UCSD-AML1 (cell line): ENCODE measurements around the gene KIF19.
"Not testable (repeated sequence)": the region's sequence is repeated elsewhere in the genome, so short reads cannot be mapped to it uniquely, and the experiment has no call there.

Experiments used
- DNase-seq: peaks from one replicate; lab custom pipeline; 2025; ENCODE audit not compliant: unreplicated experiment; lab: John Stamatoyannopoulos, UW

Gene KIF19

DNA sequence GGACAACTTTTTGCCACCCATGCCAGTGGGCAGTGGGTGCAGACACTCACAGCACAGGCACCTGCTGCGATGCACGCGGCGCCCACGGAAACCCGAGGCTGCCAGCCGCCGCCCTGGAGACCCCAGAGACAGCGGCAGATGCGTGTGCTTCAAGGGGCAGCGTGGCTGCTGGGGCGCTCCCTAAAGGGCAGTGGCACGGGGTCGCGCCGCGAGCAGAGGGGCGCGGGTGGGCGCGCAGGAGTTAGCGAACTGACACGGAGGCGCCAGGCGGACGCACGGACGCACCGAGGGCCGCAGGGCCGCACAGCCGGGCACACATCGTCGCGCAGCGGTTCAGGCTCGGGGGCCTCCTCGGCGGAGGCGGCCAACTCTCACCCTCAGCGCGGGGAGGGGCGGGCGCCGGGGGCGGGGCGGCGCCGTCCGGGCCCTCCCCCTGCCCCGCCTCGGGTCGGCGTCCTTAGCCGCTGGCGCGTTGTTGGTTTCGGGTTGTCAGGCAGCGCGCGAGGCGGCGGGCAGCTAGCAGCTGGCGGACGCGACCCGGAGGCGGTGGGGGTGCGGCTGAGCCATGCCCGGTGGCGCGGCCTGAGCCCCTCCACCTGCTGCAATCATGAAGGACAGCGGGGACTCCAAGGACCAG, at the start of gene KIF19:
Gene KIF19, plus strand, starts transcription at position 484 of the 637 bp plus-strand sequence. Its CDS starts 124 bp downstream, at position 608.
- DNase-seq: no peak

DNA sequence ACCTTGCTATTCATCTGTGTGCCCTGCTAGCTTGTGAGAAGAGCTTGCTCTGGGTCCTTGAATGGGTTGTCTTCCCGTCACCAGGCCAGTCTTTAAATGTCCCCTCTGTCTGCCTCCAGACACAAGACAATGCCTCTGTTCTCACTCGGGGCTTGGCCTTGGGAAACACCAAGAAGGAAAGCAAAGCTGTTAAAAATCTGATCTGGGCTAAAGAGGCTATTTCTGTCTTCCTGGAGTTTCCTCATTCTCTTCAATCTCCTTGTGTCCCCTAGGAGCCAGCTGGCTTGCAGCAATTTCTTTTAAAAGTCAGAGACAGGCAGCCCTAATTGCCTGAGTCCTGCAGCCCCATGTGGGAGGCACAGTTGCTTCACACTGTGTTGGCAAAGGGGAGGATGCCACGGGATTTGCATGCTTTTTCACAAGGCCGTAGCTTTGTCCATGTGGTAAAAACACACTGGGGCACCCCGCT, 49.5 kb upstream of the KIF19 start:
- no peak for DNase-seq

- no peak for DNase-seq
Measured at GRCh38 chr17:74277935-74278334, 48.1 kb upstream of the KIF19 start.

DNA sequence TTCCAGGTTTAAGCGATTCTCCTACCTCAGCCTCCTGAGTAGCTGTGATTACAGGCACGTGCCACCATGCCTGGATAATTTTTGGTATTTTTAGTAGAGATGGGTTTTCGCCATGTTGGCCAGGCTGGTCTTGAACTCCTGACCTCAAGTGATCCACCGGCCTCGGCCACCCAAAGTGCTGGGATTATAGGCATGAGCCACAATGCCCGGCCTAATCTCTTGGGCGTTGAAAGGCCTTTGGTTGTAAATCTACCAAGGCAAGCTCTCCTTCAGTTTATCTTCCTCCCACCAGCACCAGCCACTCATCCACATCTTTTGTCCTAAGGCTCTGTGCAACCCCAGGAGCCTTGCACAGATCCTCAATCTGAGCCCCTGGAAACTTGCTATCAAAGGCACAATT, 46.4 kb upstream of the KIF19 start:
- not testable (repeated sequence) for DNase-seq

DNA sequence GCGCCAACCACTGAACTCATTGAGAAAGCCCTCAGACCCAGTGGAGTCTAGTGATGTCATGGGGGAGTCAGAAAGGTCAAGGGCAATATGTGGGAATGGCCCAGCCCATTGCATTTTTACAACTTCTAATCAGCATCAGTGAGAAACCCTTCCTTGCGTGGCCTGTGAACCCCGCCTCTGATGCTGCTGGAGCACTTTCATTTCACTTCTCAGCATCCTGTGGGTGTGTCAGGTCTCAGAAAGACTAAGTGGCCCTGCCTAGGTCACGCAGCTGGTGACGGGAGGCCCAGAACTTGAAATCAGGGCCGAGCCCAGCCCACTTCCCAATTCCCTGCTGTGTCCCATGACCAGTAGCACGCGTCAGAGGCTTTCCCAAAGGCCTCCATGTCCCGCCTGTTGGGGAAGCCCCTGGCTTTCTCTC, 45.9 kb upstream of the KIF19 start:
- no peak for DNase-seq

DNA sequence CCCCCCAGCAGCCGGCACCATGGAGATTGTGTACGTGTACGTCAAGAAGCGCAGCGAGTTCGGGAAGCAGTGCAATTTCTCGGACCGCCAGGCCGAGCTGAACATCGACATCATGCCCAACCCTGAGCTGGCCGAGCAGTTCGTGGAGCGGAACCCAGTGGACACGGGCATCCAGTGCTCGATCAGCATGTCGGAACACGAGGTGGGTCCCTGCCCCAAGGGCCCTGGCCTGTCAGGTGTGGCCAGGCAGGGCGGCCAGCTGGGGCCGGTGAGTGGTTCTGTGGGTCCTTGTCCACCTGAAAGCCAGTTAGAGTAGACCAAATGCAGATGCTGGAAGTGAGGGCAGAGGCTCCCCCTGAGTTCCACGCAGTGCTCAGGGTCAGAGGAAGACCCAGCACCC, 44.2 kb upstream of the KIF19 start:
- DNase-seq: no peak

DNA sequence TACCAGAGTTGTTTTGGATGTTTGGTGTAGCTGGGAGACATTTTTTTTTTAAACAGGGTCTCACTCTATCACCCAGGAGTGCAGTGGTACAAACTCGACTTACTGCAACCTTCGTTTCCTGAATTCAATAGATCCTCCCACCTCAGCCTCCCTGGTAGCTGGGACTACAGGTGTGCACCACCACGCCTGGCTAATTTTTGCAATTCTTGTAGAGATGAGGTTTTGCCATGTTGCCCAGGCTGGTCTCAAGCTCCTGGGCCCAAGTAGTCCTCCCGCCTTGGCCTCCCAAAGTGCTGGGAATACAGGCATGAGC, 43.8 kb upstream of the KIF19 start:
- not testable (repeated sequence) for DNase-seq

- no peak for DNase-seq
Measured at GRCh38 chr17:74282587-74283370, 43.2 kb upstream of the KIF19 start.

DNA sequence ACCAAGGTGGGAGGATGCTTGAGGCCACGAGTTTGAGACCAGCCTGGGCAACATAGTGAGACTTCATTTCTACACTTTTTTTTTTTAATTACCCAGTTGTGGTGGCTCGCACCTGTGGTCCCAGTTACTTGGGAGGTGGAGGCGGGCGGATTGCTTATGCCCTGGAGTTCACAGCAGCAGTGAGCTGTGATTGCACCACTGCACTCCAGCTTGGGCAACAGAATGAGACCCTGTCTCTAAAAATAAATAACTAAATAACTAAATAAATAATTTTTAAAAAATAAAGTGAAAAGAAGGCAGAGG, 42.7 kb upstream of the KIF19 start:
- DNase-seq: no peak

GRCh38 chr17:74287031-74287602, 38.9 kb upstream of the KIF19 start:
- no peak for DNase-seq

DNA sequence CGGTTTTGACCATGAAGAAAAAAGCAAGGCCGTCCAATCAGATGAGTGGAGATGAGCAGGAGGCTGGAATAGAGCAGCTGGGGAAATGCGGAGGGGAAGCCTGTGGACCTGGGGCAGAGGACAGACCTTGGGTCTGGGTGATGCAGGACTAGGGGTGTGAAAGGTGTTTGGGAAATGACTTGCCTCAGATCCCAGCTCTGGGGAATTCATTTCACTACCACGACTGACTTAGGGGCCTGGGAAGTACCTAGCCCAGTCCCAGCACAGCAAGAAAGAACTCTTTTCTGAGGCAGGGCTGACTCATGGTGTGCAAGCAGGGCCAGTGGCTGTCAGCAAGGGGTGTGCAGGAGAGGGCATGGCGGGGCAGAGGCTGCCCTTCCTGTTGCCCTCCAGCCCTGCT, 37.2 kb upstream of the KIF19 start:
- no peak for DNase-seq

DNA sequence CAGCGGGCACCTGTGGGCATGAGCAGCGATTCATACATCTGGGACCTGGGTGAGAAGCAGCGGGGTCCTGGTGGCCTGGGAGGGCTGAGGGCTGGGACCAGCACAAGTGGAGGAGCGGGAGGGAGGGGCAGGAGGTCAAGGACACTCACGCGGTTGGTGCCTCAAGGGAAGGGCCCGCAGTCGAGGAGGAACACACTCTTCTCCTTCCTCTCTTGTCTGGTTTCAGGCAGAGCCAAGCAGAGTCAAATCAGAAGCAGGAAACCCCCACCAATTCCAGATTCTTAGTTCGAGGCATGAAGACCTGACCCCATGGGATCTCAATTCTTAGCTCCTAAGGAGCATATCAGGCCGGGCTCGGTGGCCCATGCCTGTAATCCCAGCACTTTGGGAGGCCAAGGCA, 36.3 kb upstream of the KIF19 start:
- DNase-seq: no peak

DNA sequence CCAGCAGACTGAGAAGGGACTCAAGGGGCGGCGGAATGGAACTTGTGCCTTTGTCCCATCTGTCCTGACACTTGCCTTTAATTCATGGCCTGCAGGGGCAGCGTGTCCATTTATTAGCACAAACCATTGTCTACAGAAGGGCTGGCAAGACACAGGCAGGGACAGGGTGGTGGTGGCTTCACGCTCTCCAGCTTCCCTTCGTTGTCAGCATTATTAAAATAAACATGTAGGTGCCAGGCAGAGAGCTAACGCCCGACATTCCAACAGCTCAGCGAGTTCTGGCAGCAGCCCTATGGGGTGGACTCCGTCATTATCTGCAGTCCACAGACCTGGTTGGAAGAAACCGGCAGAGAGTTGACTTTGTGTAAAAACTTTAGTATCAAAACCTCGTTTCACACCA, 35.7 kb upstream of the KIF19 start:
- no peak for DNase-seq

DNA sequence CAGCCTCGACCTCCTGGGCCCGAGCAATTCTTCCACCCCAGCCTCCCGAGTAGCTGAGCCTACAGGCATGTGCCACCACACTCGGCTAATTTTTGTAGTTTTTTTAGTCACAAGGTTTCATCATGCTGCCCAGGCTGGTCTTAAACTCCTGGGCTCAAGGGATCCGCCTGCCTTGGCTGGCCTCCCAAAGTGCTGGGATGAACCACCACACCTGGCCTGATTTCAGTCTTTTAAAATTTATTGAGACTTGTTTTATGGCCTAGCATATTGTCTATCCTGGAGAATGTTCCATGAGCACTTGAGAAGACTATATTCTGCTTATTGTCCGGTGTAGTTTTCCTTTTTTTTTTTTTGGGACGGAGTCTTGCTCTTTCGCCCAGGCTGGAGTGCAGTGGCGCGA, 33.5 kb upstream of the KIF19 start:
- no peak for DNase-seq

DNA sequence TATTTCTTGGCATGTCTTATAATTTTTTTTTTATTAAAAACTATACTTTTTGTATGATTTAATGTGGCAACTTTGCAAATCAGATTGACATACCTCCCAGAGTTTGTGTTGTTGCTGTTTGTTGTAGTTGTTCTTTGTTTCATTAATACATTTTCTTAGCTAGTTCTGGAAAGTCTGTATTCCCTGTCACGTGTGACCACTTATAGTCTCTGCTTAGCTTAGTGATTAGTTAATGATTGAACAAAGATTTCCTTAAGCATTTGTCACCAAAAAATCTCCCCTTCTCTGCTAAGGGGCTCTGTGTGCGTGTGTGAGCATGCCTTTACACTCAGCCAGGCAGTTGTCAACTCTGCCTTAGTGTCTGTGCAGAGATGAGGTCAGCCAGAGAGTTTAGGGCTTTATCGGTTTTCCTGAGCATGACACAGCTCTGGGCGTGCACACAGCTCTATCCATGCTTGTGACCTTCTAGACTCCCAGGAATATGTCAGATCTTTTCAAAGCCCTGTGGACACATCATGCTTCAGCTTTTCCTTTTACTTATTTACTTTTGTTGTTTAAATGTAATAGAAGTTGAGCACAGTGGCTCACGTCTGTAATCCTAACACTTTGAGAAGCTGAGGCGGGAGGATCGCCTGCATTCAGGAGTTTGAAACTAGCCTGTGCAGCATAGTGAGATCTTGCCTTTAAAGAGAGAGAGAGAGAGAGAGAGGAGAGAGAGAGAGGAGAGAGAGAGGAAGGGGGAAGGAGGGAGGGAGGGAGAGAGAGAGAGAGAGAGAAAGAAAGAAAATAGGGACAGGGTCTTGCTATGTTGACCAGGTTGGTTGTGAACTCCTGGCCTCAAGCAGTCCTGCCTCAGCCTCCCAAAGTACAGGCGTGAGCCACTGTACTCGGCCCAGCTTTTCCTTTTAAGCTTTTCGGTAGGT, 30.1 kb upstream of the KIF19 start:
- no peak for DNase-seq

GRCh38 chr17:74296548-74296936, 29.5 kb upstream of the KIF19 start:
- peak; percentile 64 for DNase-seq

GRCh38 chr17:74297941-74298340, 28.1 kb upstream of the KIF19 start:
- no peak for DNase-seq

DNA sequence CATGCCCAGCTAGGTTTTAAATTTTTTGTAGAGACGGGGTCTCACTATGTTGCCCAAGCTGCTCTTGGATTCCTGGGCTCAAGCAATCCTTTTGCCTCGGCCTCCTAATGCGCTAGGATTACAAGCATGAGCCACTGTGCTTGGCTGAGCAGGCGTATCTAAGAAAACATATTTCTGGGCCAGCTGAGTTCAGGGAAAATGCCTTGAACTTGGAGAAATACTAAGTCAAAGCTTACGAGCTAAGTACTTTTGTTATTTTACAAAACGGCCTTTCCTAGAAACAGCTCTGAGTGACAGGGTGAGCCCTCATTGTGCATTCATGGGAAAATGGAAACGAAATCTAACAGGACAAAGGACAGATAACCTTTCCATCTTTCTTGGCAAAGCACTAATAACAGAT, 27.2 kb upstream of the KIF19 start:
- DNase-seq: no peak

GRCh38 chr17:74299226-74300009, 26.6 kb upstream of the KIF19 start:
- DNase-seq: no peak

- DNase-seq: no peak
Measured at GRCh38 chr17:74303305-74303704, 22.7 kb upstream of the KIF19 start.

DNA sequence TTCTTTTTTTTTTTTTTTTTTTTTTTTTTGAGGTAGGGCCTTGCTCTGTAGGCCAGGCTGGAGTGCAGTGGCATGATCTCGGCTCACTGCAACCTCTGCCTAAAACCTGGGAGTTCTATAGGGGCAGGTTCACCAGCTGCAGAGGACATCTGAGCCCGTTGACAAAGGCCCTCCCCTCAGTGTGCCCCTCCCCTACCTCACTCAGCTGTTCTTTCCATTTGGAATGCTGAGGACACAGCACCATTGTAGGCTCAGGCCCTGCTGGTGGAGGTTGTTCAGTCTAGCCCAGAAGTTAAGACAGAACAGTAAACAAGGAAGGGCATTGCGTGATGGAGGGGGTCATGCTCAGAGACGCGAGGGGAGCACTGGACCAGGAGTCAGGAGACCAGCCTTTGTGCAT, 21.8 kb upstream of the KIF19 start:
- DNase-seq: no peak
